ENCODE results near the gene COLGALT1. TPM values are rescaled to one million over a fixed set of nuclear protein-coding genes. Genes with fewer than 3 reads are reported as not detected.

Gene COLGALT1
- total and polyA plus RNA-seq, 9 of the 15 experiments (the other 6 are each of a cell fraction or from before 2014, with no cell fraction given), result 4.9 to 119 (median 82.6) TPM

- TF ChIP-seq TSHZ1 (CRISPR knock-in tag; IDR thresholded peaks at IDR 0.05), result no peak
- TF ChIP-seq SOX6 (IDR thresholded peaks at IDR 0.05), result no peak
- TF ChIP-seq FOXO4 (CRISPR knock-in tag; IDR thresholded peaks at IDR 0.05), result no peak
- no peak for TF ChIP-seq BCL6 (CRISPR knock-in tag; IDR thresholded peaks at IDR 0.05)
- TF ChIP-seq ZBTB2 (IDR thresholded peaks at IDR 0.05), result peak; percentile 75
- no peak for TF ChIP-seq ZNF41 (CRISPR knock-in tag; conservative IDR thresholded peaks at IDR 0.05)
- no peak for TF ChIP-seq SREBF2 (CRISPR knock-in tag; IDR thresholded peaks at IDR 0.05)
- TF ChIP-seq FUS (optimal IDR thresholded peaks at IDR 0.05; ENCODE audit: low read depth, low read length), result no peak
- TF ChIP-seq TEAD4 (IDR thresholded peaks at IDR 0.05; ENCODE audit: low read length), result no peak
- TF ChIP-seq TEAD4 (CRISPR knock-in tag; IDR thresholded peaks at IDR 0.05; ENCODE audit: borderline replicate concordance), result no peak
- no peak for TF ChIP-seq ZNF311 (CRISPR knock-in tag; IDR thresholded peaks at IDR 0.05)
- no peak for TF ChIP-seq ZNF699 (CRISPR knock-in tag; IDR thresholded peaks at IDR 0.05; ENCODE audit: insufficient replicate concordance)
- TF ChIP-seq MYNN (IDR thresholded peaks at IDR 0.05), result no peak
- no peak for TF ChIP-seq MYNN (CRISPR knock-in tag; IDR thresholded peaks at IDR 0.05)
- TF ChIP-seq SIX5 (IDR thresholded peaks at IDR 0.05; ENCODE audit: borderline replicate concordance in 1 of 2, insufficient read depth in 1 of 2, low read depth in 1 of 2, low read length in 2 of 2), result no peak
- no peak for TF ChIP-seq RFX5 (IDR thresholded peaks at IDR 0.05; ENCODE audit: low read depth, low read length)
- no peak for TF ChIP-seq ZNF184 (CRISPR knock-in tag; IDR thresholded peaks at IDR 0.05)
- TF ChIP-seq KLF10 (CRISPR knock-in tag; IDR thresholded peaks at IDR 0.05), result no peak
- TF ChIP-seq SMAD2 (IDR thresholded peaks at IDR 0.05; ENCODE audit: low read depth, low read length), result no peak
- TF ChIP-seq XRCC4 (IDR thresholded peaks at IDR 0.05; ENCODE audit: extremely low read depth, insufficient read depth, insufficient read length), result no peak
- TF ChIP-seq ZBTB5 (IDR thresholded peaks at IDR 0.05), result no peak
Observed at GRCh38 chr19:17555929-17556813, 722 bp downstream of the COLGALT1 start (continued).

Data from K562 (cell line).